ENCODE results near the gene SPPL3.
"Not testable (repeated sequence)": the region's sequence is repeated elsewhere in the genome, so short reads cannot be mapped to it uniquely, and the experiment has no call there.

SPPL3 gene

DNA sequence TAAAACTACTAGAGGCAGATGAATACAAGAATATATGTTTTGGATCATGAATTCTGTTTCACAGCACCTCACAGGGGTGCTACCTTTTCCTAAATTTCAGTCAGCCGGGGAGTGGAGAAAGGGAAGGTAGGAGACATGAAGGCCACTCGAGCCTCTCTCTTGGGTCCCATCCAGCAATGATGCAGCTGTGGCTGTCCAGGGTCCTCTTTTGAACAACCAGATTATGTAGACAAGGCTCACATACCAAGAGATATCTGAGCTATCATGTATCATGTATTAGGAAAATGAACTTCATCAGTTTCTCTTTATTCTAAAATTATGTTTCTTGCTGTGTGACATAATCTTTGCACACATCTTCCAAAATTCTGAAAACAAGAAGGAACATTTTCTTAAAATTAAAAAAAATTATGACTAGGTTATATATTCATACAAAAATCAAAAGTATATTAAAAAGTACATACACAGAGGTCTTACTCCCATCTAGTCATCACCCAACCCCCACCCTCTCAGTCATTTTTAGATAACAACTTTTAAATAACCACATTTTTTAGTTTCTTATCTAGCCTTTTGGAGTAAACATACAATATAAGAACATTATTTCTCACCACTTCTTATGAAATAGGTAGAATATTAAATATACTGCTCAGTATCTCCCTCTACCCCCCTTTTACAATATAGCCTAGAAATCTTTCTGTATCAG is 89.8 kb downstream of the SPPL3 start:
- no peak for DNase-seq

DNA sequence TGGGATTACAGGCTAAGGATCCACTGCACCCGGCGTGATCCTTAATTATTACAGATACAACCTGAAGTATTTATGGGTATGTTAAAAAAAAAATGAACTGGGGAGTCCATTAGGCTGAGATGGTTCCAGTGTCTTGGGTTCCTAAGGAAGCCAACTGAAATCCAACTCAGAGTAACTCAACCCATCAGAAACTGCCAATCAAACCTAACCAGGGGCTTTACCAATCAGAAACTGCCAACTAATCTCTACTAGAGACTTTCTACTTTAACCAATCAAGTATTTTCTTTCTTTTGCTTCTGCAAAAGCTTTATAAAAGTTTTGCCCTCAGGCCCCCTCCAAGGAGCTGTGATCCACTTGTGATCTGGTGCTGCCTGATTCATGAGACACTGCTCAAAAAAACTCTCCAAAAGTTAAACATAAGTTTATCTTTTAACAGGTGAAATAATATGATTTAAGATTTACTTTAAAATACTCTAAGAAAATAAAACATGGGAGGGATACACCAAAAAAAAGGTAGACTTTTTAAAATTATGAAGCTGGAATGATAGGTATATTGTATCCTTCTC is 90.5 kb downstream of the SPPL3 start:
- DNase-seq, result no peak

DNA sequence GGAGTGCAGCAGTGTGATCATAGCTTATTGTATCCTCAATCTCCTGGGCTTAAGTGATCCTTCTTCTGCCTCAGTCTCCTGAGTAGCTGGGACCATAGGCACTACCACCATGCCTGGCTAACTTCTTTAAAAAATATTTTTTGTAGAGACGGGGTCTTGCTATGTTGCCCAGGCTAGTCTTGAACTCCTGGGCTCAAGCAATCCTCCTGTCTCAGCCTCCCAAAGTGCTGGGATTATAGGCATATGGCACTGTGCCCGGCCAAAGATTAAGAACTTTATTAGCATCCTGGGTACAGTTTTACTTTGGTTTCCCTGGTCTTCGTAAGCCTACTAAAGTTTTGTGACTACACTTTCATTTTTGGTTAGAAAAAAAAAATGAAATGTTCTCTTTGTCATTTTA is 94.1 kb downstream of the SPPL3 start:
- DNase-seq, result no peak

DNA sequence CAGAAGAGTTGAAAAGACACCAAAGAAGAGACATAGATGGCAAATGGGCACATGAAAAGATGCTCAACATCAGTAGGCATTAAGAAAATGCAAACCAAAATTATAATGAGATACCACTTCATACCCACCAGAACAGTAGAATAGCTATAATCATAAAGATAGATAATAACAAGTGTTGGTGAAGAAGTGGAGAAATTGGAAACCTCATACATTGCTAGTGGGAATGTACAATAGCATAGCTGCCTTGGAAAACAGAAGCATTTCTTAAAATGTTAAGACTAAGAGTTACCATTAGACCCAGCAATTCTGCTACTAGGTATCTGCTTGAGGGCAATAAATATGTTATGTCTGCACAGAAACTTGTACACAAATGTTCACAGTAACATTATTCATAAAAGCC is 99.7 kb downstream of the SPPL3 start:
- no peak for DNase-seq

DNA sequence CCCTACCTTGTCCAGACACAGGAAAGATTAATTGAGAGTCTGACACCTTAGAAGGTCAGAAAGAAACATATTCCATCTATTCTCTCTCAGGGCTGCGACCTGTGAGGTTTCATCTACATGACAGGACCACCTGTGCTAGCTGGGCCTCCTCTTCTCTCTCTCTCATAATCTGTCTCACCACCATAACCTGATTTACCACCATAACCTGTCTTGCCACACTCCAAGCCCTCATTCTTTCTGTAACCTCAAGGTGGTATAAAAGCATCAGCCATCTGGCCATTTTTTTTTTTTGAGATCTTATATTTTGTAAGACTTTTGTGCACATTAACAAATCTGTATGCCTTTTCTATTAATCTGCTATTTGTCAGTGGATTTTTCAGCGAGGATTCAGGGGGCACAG is 103.0 kb downstream of the SPPL3 start:
- no peak for DNase-seq

DNA sequence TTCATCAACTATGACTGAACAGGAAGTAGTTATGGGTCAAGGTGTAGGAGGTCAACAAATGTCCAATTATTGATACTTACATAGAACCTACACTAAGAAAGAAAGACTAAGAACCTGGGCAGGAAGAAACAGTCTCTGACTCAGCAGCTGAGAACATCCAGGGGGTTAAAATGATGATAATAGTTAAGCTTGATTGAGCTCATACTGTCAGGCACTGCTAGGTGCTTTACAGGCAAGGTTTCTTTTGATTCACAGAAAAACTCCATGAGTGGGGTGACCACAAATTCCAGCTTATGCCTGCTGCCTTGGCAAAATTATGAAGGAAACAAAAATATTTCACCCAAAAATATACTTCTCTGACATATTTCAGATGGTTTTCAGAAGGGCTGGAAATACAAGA is 103.5 kb downstream of the SPPL3 start:
- no peak for DNase-seq

DNA sequence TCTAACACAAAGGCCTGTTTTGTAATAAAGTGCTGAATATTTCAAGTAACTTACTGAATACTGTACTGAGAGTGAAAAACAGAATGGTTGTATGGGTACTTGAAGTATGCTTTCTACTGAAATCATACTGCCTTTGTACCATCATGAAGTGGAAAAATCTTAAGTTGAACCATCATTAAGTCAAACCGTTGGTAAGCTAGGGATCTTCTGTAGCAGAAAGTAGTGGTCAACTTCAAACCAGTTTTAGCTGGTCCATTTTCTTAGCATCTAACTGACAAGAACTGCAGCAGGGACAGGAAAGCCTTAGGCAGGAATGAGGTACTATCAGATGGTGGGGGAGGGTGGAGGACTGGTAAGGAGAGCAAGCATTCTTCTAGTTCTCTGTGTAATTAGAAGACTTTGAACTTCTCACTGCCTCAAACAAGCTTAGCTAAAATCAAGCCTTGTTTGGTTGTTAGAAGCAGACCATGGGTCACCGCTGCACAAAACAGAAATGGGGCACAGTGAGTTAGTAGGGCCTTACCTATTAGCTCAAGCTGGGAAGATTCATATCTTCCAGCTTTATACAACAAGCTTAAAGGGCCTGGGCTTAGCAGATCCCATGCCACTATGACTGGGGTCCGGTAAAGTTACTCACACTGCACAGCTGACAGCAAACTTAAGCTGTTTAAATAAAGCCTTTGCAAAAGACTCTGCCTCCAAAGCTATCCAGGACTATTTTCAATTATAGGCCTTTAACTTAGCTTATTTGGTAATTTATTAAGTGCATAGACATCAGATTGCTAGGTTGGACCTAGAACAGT is 104.7 kb downstream of the SPPL3 start:
- DNase-seq, result no peak

DNA sequence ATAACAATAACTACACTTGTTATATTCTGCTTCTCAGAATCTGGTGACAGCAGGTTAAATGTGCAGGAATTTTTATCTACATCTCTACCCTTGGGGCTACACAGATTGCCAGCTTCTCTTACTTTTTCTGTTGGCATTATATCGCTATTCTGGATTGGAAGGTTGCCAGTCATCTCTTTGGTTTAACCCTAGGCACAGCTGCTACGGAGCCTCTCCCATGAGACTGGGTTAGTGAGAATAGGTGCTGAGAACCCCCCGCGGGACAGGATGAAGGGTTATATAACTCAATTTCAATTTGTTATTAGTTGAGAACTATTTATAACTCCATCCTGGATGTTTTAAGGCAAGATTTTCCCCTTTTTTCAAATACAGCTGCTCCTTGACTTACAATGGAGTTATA is 105.5 kb downstream of the SPPL3 start:
- DNase-seq, result no peak

DNA sequence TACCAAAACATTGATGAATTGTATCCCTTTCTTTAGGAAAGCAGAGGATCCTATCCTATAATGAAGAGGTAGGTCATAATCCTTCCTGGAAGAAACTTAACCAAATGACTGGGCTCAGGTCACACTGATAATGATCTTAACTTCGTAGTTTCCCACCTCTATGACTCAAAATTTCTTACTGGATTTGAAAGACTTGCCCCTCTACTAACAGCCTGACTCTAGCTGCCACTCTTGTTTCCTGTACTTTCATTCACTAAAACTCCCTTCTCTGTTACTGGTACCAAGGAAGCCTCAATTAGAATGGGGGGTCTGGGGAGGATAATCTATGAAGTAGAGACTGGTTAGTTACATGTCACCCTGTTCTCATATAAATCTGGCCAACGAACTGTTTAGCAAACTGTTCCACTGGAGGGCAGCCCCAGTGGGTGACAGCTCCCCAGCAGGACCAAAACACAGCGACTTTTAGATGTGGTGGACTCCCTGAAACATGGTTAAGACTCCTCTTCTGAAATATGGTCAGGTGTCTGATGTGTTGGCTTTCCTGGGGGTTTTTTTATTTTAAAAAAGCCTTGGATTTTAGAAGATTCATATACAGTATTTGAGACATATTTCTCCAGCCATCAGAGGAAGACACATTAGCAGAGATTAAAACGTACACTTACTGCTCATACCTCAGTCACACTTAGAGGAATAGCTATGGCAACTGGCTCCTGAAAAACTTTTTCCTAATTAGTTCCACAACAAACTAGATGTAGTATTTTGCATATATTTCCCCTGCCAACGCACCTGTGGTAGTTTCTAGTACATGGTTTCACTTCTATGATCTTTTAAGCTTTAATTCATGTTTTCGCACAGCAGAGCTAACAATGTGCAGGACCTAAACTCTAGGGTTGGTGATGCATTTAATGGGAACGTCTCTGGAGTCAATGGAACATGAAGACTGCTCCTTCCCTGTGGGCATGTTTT is 106.2 kb downstream of the SPPL3 start:
- DNase-seq, result no peak

DNA sequence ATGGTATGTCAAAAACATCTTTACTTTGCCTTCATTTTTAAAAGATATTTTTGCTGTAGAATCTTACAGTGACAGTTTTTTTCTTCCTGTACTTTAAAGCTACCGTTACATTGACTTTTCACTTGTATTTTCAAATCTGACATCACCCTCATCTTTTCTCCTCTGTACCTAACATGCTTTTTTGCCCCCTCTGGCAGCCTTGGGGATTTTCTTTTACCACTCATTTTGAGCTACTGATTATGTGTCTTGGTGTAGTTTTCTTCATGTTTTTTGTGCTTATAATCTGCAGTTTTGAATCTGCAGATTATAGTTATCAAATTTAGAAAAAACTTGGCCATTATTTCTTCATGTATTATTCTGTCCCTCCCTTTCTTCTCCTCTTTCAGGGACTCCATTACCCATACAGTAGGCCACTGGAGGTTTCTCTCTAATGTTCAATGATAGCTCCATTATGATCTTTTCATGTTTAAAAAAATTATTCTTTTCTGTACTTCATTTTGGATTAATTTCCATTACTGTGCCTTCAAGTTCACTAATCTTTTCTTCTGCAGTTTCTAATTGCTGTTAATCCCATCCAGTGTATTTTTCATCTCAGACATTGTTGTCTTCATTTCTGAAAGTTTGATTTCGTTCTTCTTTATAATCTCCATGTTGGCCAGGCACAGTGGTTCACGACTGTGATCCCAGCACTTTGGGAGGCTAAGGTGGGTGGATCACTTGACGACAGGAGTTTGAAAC is 108.5 kb downstream of the SPPL3 start:
- no peak for DNase-seq

DNA sequence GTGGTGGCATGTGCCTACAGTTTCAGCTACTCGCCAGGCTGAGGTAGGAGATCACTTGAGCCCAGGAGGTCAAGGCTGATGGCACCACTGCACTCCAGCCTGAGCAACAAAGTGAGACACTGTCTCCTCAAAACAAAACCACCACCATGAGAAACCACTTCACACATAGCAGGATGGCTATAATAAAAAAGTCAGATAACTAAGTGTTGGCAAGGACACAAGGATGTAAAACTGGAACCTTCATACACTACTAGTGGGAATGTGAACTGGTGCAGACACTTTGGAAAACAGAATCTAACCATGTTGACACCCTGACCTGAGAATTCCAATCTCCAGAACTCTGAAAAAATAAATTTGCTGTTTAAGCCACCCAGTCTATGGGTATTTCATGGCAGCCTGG is 110.8 kb downstream of the SPPL3 start:
- DNase-seq, result no peak

DNA sequence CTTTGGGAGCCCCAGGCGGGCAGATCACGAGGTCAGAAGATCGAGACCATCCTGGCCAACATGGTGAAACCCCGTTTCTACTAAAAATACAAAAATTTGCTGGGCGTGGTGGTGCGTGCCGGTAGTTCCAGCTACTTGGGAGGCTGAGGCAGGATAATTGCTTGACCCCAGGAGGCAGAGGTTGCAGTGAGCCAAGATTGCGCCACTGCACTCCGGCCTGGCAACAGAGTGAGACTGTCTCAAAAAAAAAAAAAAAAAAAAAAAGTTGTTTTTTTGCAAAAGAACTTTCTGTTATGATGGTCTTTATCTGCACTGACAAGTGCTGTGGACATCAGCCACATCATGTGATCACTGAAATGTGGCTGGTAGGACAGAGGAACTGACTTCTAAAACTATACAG is 111.7 kb downstream of the SPPL3 start:
- not testable (repeated sequence) for DNase-seq

DNA sequence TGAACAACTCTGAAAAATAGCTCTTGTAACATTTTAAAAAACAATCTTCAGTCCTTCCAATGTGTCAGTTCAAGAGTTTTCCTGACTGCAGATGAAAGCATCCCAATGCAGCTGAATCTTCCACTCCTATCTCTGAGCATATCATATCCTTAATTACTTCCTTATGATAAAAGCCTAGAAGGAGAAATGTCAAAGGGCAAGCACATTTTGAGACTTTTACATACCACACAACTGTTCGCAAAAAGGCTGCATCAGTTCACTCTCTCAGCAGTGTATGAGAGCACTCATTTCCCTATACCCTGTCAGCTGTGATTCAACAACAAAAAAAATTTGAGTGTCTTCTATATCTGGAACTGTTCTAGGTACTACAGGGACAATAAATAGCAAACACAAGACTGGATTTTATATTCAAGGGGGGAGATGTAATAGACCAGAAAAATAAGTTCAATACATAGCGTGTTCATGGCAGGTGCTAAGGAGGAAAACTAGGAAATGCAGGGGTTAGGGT is 112.4 kb downstream of the SPPL3 start:
- no peak for DNase-seq

DNA sequence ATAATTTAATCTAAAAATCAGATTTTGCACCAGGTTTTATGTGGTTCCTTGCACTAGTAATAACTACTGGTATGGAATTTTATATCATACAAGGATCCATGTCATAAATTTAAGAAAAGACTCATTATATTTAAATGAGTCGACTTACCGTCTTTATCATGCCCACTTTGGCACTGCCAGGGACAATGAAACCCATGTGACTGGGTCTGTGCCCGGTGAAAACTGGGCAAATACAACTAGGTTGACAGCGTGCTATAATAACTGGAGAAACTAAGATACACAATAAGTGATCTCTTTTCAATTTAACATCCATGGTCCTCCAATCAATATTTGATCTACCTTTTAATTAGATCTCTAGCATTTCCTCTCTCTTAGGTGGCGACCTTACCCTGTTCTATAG is 114.0 kb downstream of the SPPL3 start:
- DNase-seq, result no peak

DNA sequence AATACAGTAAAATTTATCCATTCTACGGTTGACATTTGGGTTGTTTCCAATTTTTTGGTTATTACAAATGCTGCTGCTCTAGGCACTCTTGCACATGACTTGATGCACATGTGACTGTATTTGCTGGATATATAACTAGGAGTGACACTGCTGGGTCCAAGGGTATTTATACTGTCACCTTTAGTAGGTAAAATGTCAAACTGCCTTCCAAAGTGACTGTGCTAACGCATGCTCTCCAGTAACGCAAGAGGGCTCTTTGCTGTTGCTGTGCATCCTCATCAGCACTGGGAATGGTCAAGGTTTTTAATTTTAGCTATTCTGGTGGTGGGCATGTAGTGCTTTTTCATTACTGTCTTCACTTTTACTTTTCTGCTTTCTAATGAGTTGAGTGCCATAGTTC is 116.3 kb downstream of the SPPL3 start:
- DNase-seq, result no peak

DNA sequence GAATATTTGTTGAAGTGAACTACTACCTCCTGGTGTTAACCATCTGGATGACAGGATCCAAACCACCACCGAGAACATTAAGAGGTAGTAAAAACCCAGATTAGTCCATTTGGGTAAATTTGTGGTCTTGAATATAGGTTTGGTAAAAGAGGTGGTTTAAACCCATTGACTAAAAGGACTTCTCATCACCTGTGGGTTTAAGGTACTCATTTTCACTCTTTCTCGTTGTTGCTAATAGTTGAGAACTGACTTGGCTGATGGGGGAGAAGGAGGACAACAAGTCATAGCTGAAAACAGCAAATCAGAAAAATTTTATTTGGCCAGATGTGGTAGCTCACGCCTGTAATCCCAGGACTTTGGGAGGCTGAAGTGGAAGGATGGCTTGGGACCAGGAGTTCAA is 119.4 kb downstream of the SPPL3 start:
- no peak for DNase-seq

DNA sequence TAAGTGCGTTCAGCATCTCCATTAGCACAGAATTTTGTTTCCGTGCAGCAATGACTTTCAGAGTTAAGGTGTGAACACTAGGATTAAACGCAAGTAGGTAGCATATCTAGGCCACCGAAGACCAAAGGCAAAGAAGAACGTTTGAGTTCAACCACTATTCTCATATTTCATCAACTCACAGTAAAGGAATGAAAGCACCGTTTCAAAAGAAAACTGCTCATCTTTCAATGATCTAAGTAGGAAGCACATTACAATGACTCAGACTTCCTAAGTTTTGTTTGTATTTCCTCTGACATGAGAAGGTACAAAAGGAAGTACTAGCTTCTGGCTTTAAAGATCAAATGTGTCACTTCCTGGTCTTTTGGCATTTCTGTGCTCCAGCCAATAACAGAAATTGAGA is 121.0 kb downstream of the SPPL3 start:
- no peak for DNase-seq

DNA sequence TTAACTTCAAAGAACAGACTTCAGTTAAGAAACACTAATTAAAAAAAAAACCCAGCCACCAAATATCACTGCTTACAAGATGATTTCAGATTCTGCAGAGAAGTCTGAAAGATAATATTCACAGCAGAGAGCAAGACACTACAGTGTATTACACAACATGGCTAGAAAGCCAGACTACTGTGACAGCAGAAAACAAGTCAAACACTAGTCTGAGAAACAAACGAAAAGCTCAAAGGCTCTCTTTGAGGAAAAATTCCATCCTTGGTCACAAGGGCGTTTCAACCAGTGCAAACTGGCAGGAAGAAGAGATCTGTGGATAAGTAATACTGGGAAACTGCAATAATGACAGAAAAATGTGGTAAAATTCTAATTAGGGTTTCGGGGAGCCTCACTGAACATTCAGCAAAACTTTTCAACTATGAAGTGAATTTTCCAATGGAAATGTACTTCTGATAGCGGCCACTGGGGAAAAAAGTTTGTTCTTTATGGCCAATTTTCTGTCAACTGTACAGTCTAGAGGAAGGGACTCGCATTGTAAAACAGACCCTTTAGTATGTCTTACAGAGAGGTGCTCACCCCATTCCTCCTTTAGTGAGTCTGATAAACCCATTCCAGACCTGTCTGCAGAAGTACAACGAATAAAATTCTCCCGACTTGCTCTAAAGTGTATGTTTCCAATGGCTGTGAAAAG is 128.2 kb downstream of the SPPL3 start:
- no peak for DNase-seq

DNA sequence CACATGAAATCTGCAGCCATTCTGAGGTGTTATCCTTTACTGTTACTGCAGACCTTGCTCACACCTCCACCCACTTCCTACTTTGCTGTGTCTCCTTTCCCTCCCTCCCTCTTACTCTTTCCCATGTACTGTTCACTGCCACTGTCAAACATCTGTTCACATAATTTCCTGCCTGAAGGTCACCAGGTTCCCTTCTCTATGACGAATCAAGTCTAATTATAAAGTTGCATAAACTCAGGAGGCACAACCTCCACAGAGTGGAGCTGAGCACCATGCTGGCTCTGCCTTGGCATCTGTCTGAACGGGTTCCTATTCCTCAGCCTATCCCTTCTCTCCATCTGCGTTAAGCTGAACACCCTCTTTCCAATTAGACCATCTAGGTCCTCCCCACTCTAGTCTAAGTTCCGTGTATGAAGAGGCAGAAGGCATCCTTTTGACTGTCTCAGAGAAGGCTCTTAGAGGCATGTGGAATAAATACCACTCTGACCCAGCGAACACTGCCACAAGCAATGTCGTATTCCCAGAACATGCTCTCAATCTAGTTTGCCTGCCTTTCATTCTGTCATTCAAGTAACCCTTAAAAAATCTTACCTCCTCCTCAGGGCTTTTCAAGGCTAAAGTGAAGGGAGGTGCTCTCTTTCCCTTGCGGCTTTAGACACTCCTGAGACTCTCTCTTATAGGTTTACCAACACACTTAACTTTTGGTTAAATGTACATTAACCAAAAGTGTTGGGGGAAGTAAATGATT is 129.8 kb downstream of the SPPL3 start:
- DNase-seq, result no peak

DNA sequence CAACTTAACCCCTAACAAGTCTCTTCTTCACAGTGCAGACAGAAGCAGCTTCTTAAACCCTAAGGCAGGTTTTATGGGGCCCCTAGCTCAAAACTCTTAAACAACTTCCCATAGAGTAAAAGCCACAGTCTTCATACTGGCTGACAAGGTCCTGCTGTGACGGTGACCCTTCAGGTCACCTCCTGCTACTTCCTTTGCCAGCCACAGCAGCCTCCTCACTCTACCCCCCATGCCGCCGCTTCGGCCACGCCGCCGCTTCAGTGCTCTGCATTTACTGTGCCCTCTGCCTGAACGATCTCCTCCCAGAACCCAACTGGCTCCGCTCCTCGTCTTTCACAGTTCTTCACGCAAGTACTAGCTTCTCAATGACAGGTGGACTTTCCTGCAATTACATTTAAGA is 133.1 kb downstream of the SPPL3 start:
- no peak for DNase-seq

Measured in CD4-positive, alpha-beta T cell treated with Interleukin-15 for 1 hour (primary cell).